IPS-18c (cell line): ENCODE measurements around the gene HNF1B.

Experiments used
- H3K4me3 ChIP-seq: 2 replicates; pipeline ENCODE4 v1.7.0; 2013; ENCODE audit warnings: low read depth, mild to moderate bottlenecking, low read length, moderate library complexity; ENCODE audit not compliant: insufficient read depth
- H3K9me3 ChIP-seq: one replicate; pipeline ENCODE4 v1.6.1; 2013; ENCODE audit warnings: mild to moderate bottlenecking, low read length, moderate library complexity; ENCODE audit not compliant: control insufficient read depth, insufficient read depth

Gene HNF1B

GRCh38 chr17:37719866-37720265 is 25.0 kb downstream of the HNF1B start:
- H3K4me3 ChIP-seq: no peak overlapping the region
- H3K9me3 ChIP-seq: no peaks in the 10 kb centered on the region

- no peak overlapping the region for H3K4me3 ChIP-seq
- no peaks in the 10 kb centered on the region for H3K9me3 ChIP-seq
Observed at GRCh38 chr17:37718324-37719048, 26.4 kb downstream of the HNF1B start.

DNA sequence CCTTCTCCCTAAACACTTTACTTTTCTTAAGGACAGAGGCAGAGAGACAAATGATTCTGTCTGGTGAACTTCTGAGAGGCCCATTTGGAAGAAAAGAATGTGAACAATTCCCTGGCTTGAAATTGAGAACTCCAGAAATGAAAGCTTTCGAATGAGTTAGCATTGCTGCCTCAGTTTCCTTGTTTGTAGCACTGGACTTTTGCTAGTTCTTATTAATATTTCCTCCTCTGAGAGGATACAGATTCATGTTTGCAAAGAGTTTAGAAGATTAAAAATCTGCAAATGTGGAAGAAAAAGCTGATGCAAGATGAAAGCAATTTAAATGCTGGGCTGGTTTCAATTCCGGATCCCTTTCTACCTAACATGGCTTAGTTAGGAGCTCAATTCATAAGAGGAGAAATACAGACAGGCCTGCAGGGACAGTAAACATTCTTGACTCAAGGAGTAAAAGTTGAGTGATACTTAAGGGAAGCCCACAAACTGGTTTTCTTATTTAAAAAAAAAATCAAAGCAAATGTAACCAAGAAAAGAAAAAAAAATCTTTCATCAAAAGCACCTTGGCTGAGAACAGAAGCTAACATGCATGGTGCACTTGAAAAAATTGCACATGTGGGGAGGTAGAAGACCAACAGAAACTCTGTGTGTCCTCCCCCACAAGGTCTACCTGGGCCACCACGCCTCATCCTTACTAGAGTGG is 27.1 kb downstream of the HNF1B start:
- no peak overlapping the region for H3K4me3 ChIP-seq
- no peaks in the 10 kb centered on the region for H3K9me3 ChIP-seq

DNA sequence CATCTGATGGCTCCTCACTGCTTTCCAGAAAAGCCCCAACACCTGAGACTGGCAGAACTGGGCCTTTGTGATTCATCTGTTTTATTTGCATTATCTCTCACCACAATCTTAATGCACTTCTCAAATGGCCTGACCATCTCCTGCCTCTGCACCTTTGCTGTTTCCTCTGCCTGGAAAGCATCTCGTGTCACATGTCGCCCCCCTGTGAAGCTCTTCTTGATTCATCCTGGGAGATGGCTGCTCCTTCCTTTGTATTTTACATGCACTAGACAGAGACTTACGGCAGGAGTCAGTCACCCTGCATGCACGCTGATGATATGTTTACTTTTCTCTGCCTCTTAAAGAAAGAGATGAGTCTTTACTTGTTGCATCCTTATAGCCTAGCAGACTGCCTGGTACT is 30.0 kb downstream of the HNF1B start:
- H3K4me3 ChIP-seq: no peak overlapping the region
- no peaks in the 10 kb centered on the region for H3K9me3 ChIP-seq

DNA sequence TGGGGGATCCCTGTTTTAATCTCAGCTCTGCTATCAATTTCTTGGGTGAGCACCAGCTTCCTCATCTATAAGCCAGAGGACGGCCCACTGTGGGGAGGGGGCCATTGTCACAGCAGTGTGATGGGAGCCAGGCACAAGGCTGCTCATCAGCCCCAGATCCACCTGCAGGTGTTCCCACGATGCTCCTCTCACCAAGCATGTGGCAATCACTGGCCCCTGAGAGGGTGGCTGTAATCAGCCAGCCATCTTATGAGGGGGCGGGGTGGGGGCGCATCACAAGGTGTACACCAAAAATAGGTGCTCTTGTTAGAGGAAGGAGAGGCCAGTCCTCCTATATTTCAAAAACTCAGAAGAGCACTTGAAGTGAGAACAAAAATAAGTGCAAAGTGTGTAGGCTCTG is 31.2 kb downstream of the HNF1B start:
- Histone ChIP-seq H3K4me3 (no peak overlapping the region), H3K9me3 (no peaks in the 10 kb centered on the region)

GRCh38 chr17:37713028-37713431 is 31.8 kb downstream of the HNF1B start:
- no peak overlapping the region for H3K4me3 ChIP-seq
- H3K9me3 ChIP-seq: no peaks in the 10 kb centered on the region

- no peak overlapping the region for H3K4me3 ChIP-seq
- H3K9me3 ChIP-seq: no peaks in the 10 kb centered on the region
Observed at GRCh38 chr17:37711113-37711512, 33.7 kb downstream of the HNF1B start.

GRCh38 chr17:37710344-37710886 is 34.4 kb downstream of the HNF1B start:
- Histone ChIP-seq H3K9me3 (no peaks in the 10 kb centered on the region), H3K4me3 (no peak overlapping the region)

DNA sequence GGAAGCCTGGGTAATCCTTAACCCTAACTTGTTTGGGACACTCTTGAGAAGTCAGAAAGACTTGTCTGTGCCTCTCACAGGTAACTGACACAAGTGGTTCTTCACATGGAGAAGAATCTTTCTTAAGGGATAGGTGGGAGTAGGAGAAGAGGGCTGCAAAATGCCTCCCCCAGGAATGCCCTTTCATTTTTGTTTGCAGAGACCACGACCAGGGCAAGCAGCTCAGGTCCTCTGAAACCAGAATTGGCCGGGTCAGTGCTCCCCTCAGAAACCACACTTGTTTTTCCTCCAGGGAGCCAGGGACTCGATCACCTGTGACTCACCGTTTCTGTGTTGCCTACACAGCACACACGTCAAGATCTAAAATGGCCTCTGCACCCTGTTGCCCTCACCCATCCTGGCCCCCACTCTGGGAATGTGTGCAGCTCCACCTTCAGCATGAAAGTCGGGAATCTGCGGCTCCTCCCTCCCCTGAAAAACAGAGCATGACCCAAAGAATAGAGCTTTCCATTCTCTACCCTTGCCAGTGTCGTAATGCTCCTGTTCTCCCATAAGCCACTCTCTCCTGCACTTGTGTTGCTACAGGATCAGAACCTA is 36.1 kb downstream of the HNF1B start:
- no peaks in the 10 kb centered on the region for H3K9me3 ChIP-seq

DNA sequence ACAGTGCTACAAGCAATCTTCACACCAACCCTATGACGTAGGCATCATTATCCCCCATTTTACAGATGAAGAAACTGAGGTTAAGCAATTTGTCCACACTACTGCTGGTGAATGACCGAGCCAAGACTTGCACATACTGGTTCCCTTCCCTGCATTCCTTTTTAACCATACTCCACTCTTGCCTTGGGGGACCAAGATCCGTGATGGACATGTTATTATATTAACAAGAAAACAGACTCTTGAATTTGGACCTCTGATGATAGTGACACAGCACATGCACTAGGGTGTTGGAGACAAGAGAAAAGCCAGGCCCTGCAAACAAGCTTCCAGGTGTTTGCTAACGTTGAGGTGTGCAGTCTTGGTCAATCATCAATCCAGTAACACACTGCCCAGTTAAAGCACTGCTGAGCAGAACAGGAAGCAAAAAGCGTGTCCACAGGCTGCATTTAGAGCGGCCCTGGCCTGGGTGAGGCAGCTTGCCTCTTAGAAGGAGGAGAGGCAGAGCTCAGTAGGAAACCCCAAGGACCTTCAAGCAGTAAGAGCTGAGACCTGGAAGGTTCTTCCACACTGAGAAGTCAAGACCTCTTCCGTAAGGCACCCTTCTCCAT is 36.7 kb downstream of the HNF1B start:
- no peak overlapping the region for H3K4me3 ChIP-seq
- H3K9me3 ChIP-seq: no peaks in the 10 kb centered on the region

More for the DNA sequence above, 36.1 kb downstream of the HNF1B start:
- no peak overlapping the region for H3K4me3 ChIP-seq

DNA sequence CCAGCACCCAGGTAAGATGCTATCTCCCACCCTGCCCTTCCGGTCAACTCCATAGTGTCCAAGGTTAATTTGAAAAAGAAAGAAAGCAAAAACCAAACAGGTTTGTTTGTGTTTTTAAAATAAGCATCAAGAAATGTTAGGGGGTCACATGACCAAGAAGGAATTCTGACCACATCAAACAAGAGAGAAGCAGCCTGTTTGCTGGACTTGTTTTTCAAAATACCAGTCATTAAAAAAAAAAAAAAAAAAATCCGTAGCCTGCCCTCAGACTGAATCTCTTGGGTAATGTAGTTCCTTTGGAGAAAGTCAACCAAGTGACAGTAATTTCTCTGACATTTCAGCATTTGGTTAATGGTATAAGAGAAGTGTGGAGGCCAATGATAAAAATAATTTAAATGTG is 38.4 kb downstream of the HNF1B start:
- Histone ChIP-seq H3K9me3 (no peaks in the 10 kb centered on the region), H3K4me3 (no peak overlapping the region)

DNA sequence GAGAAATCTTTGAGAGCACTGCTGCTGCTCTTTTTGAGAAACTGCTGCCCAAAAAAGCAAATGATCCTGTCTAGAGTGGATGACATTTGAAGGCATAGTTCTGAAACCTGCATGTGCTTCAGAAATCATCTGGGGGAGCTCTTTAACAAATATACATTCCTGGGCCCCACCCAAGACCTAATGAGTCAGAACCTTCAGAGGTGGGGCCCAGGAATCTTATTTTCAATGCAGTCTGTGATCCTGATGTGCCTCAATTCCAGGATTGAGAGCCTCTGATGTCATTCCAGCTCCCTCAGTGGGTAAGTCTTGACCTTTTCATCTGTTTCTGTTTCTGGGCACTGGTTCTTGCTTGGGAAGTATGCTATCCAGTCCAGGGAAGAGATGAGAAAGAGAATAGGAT is 42.3 kb downstream of the HNF1B start:
- Histone ChIP-seq H3K9me3 (no peaks in the 10 kb centered on the region), H3K4me3 (no peak overlapping the region)

- Histone ChIP-seq H3K9me3 (no peaks in the 10 kb centered on the region), H3K4me3 (no peak overlapping the region)
Observed at GRCh38 chr17:37701496-37701898, 43.4 kb downstream of the HNF1B start.

GRCh38 chr17:37700881-37701280 is 44.0 kb downstream of the HNF1B start:
- Histone ChIP-seq H3K9me3 (no peaks in the 10 kb centered on the region), H3K4me3 (no peak overlapping the region)

GRCh38 chr17:37699285-37699973 is 45.4 kb downstream of the HNF1B start:
- H3K9me3 ChIP-seq: peaks cover 5% of the 10 kb centered on the region
- no peak overlapping the region for H3K4me3 ChIP-seq

- no peak overlapping the region for H3K4me3 ChIP-seq
- H3K9me3 ChIP-seq: peaks cover 5% of the 10 kb centered on the region
Observed at GRCh38 chr17:37698911-37699255, 46.0 kb downstream of the HNF1B start.

DNA sequence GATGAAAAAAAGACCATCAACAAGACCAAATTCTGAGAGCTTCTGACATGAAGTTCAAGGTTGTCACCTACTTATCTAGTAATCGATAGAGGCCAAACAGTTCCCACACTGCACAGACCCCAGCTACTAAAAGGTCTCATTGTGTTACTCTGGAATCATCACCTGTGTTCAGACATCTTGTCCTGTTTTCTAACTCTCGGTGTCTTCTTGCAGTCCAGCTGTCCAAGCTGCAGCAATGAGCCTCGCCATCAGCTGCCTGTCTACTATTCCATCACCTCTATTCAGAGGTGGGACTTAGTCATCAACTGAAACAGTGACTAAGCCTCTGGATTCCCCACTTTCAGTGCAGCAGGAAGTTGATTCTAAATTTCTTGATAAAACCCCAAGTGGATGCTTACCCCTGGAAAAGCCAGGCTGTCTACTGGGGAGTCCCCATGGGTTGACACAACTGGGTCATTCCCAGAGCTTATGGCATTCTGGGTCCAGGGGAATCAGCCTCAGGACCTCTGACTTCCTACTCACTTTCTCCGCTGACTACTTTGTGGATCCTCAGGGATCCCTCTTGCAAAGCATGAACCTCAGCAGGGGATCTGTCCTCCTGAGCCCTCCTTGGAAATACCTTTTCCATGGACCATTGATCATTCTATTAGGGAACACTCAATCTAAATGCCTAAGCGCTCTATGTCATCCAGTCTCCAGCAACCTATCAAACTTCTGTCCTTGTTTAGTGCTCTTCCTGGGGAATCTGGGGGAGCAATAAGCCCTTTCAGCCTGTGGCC is 46.5 kb downstream of the HNF1B start:
- Histone ChIP-seq H3K4me3 (no peak overlapping the region), H3K9me3 (peaks cover 5% of the 10 kb centered on the region)
